ENCODE data around the gene NKD1. TPM values are rescaled to one million over a fixed set of nuclear protein-coding genes. Genes with fewer than 3 reads are reported as not detected.

Gene NKD1
- total and polyA plus RNA-seq, 2 of the 8 experiments (the other 6 are each of a cell fraction or from before 2014, with no cell fraction given) = 0.70 to 4.5 TPM

DNA sequence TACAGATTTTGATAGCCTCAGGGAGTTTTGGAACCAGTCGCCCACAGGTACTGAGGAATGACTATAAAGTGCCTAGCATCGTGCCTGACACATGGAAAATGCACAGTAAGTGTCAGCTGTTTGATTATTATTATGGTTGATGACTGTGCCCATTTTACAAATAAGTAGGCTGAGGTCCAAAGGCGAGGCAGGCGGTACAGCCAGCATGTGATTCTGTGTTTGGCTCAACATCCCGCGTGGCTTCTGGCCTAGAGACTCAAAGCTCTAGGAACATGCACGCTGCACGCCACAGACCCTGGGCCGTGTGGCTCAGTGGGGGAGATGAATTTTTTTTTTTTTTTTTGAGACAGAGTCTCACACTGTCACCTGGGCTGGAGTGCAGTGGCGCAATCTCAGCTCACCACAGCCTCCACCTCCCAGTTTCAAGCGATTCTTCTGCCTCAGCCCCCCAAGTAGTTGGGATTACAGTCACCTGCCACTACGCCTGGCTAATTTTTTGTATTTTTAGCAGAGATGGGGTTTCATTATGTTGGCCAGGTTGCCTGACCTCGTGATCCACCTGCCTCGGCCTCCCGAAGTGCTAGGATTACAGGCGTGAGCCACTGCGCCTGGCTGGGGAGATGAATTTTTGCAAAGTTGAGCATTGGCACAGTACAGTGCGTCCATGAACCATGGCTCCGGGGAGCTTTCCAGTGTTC is 57.7 kb downstream of the NKD1 start:
- ChIA-PET CTCF (ENCODE audit: partially characterized antibody) (interaction anchor here (0.6 to 11.1 kb wide), 6 partner anchors 11 to 1216 kb away, joined by 3 to 100 read pairs (median 4); no protein-coding TSS in a partner anchor), POLR2A (ENCODE audit: partially characterized antibody) (no interaction called here)
- Histone ChIP-seq H2BK5ac (ENCODE audit: low read depth, low read length) (no peak overlapping the region), H3K23me2 (ENCODE audit: low read depth, low read length) (no peaks in the 10 kb centered on the region), H4K20me1 (replicated peaks in 1 of 2; ENCODE audit: control insufficient read depth in 1 of 2, insufficient read depth in 2 of 2, low read length in 2 of 2) (no peaks in the 10 kb centered on the region), H3K27ac (ENCODE audit: low read depth, low read length) (no peak overlapping the region), H3K9ac (replicated peaks in 1 of 4; ENCODE audit: extremely low read depth in 1 of 4, low read depth in 3 of 4, low read length in 3 of 4) (no peak overlapping the region), H3K4me1 (replicated peaks in 1 of 4; ENCODE audit: control insufficient read depth in 3 of 4, insufficient read depth in 4 of 4, low read length in 3 of 4) (peaks cover 4 to 10% (median 4%) of the 10 kb centered on the region in 4 experiments; a peak in 5 of 7 replicates), H2BK20ac (ENCODE audit: low read length) (no peak overlapping the region), H2AFZ (ENCODE audit: low read length) (no peak overlapping the region), H3K56ac (replicated peaks; ENCODE audit: insufficient read length, low read depth, low read length) (no peak overlapping the region), H3K23ac (ENCODE audit: insufficient read length) (no peak overlapping the region), H3K4me3 (ENCODE audit: extremely low read depth in 1 of 4, insufficient read depth in 2 of 4, low read depth in 3 of 4, low read length in 4 of 4) (no peak overlapping the region), H2AK5ac (ENCODE audit: low read depth, low read length) (no peak overlapping the region), H2BK15ac (ENCODE audit: low read length) (no peak overlapping the region), H3K14ac (ENCODE audit: insufficient read length) (no peak overlapping the region), H3K79me2 (ENCODE audit: control insufficient read depth in 1 of 2, insufficient read depth in 2 of 2, low read length in 2 of 2) (no peaks in the 10 kb centered on the region), H3K4ac (replicated peaks; ENCODE audit: insufficient read length, low read depth, low read length) (no peak overlapping the region), H4K8ac (ENCODE audit: extremely low read depth, insufficient read depth, low read length) (no peak overlapping the region; the same call in 1 of the 2 replicates), H3K18ac (ENCODE audit: extremely low read depth, low read length) (no peak overlapping the region), H2BK12ac (ENCODE audit: low read depth, low read length) (no peak overlapping the region), H3K9me3 (ENCODE audit: insufficient read depth in 2 of 2, low read depth in 1 of 2, low read length in 1 of 2) (no peaks in the 10 kb centered on the region), H3K36me3 (ENCODE audit: control insufficient read depth in 2 of 4, insufficient read depth in 4 of 4, low read length in 3 of 4) (no peaks in the 10 kb centered on the region), H4K5ac (ENCODE audit: insufficient read length, low read depth, low read length) (no peak overlapping the region), H3K4me2 (ENCODE audit: insufficient read depth in 1 of 2, low read depth in 2 of 2, low read length in 2 of 2) (no peak overlapping the region), H2BK120ac (replicated peaks; ENCODE audit: low read depth, low read length) (no peak overlapping the region), H3K79me1 (ENCODE audit: low read depth, low read length) (no peaks in the 10 kb centered on the region), H3K27me3 (replicated peaks in 1 of 4; ENCODE audit: control insufficient read depth in 3 of 4, extremely low read depth in 1 of 4, insufficient read depth in 3 of 4, low read length in 3 of 4) (peaks cover 0 to 1% (median 0%) of the 10 kb centered on the region in 4 experiments; a peak in 1 of 7 replicates), H4K91ac (replicated peaks; ENCODE audit: insufficient read length, low read length) (no peak overlapping the region)
- FAIRE-seq (no peak), DNase-seq (ENCODE audit: low read depth in 1 of 2, low spot score in 2 of 2) (no peak)
- 84% methylated on average over 19 of the region's 19 CpGs; no CpG with 5 or more reads in 1 of the 2 experiments for WGBS, 2 experiments (ENCODE audit: extremely low coverage in 1 of 2, insufficient coverage in 1 of 2, insufficient read length in 1 of 2, insufficient replicate concordance in 2 of 2, low coverage in 1 of 2, low lambda C conversion rate in 2 of 2, missing lambda C conversion rate in 1 of 2)
- TF ChIP-seq, protein P1, sequence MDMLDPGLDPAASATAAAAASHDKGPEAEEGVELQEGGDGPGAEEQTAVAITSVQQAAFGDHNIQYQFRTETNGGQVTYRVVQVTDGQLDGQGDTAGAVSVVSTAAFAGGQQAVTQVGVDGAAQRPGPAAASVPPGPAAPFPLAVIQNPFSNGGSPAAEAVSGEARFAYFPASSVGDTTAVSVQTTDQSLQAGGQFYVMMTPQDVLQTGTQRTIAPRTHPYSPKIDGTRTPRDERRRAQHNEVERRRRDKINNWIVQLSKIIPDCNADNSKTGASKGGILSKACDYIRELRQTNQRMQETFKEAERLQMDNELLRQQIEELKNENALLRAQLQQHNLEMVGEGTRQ (IDR thresholded peaks at IDR 0.05; ENCODE audit: low read length) = no peak
- no peak for TF ChIP-seq KDM5A (IDR thresholded peaks at IDR 0.05; ENCODE audit: low read length)

All from H1 (cell line).